Left ventricle myocardium inferior (tissue), 1 donor: ENCODE measurements around the gene TMEM120B. TPM values are rescaled to one million over a fixed set of nuclear protein-coding genes. Genes with fewer than 3 reads are reported as not detected.
A peak's percentile ranks its signal among the peaks of the same experiment; 100 is the strongest.

ENCODE experiments used
- DNase-seq: peaks from one replicate; pipeline ENCODE4 v3.0.0-alpha.2; 2020
- H3K27ac ChIP-seq: fragments of 200-600 bp; replicated peaks from 2 replicates; pipeline ENCODE4 v1.8.0; 2021
- H3K27me3 ChIP-seq: fragments of 200-600 bp; 2 replicates; pipeline ENCODE4 v1.8.0; 2021; ENCODE audit warnings: low read depth
- H3K36me3 ChIP-seq: fragments of 200-600 bp; 2 replicates; pipeline ENCODE4 v1.8.0; 2021
- H3K4me1 ChIP-seq: fragments of 200-600 bp; 2 replicates; pipeline ENCODE4 v1.8.0; 2021
- H3K4me3 ChIP-seq: fragments of 200-600 bp; 2 replicates; pipeline ENCODE4 v1.8.0; 2021; ENCODE audit warnings: mild to moderate bottlenecking, moderate library complexity
- H3K9me3 ChIP-seq: fragments of 200-600 bp; replicated peaks from 2 replicates; pipeline ENCODE4 v1.8.0; 2021
- CTCF ChIP-seq: fragments of 200-600 bp; IDR thresholded peaks from 2 replicates; pipeline ENCODE4 v1.8.0; 2021; ENCODE audit warnings: antibody characterized with exemption, mild to moderate bottlenecking, borderline replicate concordance
- intact Hi-C: fragments of 100-400 bp; cut with micrococcal nuclease; formaldehyde crosslinking; loops from one replicate; pipeline ENCODE4 v1.11.0; 2022
- total RNA-seq: library from RNA; stranded (reverse); fragmentation: NEBNext Ultra II Directional; extraction: Animal tissue kit (Norgen Biotek cat#: 25700); gene quantifications from one replicate; pipeline ENCODE4 v1.2.1, GENCODE V29; 2021
- donor health status: DM: no; HTN: yes; CAD: no; lungs with severe emphysema.

TMEM120B gene
- total RNA-seq, 1 donor from 2014 or later, result 9.2 TPM

GRCh38 chr12:121781998-121782979 lies 69.7 kb downstream of the TMEM120B start:
- Histone ChIP-seq H3K4me1 (peaks cover 38% of the 10 kb centered on the region), H3K9me3 (no peaks in the 10 kb centered on the region), H3K27ac (peak overlapping the region; percentile 68), H3K27me3 (no peaks in the 10 kb centered on the region), H3K4me3 (peak overlapping the region; percentile 14), H3K36me3 (peaks cover 17% of the 10 kb centered on the region)
- no peak for TF ChIP-seq CTCF
- intact Hi-C loops, result no loop called here
- no peak for DNase-seq

DNA sequence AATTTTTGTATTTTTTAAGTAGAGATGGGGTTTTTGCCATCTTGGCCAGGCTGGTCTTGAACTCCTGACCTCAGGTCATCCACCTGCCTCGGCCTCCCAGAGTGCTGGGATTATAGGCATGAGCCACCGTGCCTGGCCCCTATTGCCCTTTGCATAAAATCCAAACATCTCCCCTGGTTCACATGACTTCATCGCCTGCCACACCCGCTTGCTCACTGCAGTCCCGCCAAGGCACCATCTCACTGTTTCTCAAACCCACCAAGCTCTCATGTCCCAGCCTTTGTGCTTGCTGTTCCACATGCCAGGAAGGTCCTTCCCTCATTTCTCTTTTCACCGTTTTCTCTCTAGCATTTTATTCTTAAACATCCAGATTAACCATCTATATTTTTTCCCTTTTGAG lies 71.2 kb downstream of the TMEM120B start:
- no peak for DNase-seq
- Histone ChIP-seq H3K9me3 (no peaks in the 10 kb centered on the region), H3K4me1 (peaks cover 53% of the 10 kb centered on the region), H3K27ac (no peak overlapping the region), H3K4me3 (no peak overlapping the region), H3K27me3 (no peaks in the 10 kb centered on the region), H3K36me3 (peaks cover 16% of the 10 kb centered on the region)
- intact Hi-C loops, result no loop called here
- TF ChIP-seq CTCF, result no peak

GRCh38 chr12:121784460-121784859 lies 71.9 kb downstream of the TMEM120B start:
- H3K4me3 ChIP-seq, result no peak overlapping the region
- intact Hi-C loops, result no loop called here
- peaks cover 60% of the 10 kb centered on the region for H3K4me1 ChIP-seq

DNA sequence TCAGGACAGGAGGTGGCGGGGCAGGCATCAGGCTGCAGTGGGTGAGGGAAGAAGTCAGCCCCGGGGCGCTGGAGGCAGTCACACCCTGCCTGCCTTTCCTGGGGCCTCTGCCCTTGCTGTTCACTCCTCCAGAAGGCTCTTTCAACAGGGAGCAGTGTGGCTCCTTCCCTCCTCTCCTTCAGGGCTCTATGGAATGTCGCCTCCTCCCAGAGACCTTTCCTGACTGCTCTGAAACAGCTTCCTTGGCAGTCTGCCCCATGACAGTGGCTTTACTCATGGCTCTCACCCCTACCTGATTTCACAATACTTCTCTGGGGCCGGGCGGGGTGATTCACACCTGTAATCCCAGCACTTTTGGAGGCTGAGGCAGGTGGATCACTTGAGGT lies 73.9 kb downstream of the TMEM120B start:
- H3K9me3 ChIP-seq, result no peaks in the 10 kb centered on the region
- peaks cover 71% of the 10 kb centered on the region for H3K4me1 ChIP-seq
- H3K27ac ChIP-seq, result peak overlapping the region; percentile 86
- TF ChIP-seq CTCF, result no peak
- DNase-seq, result no peak
- intact Hi-C loops, result no loop called here
- no peak overlapping the region for H3K4me3 ChIP-seq
- no peaks in the 10 kb centered on the region for H3K27me3 ChIP-seq
- no peaks in the 10 kb centered on the region for H3K36me3 ChIP-seq

More at GRCh38 chr12:121784460-121784859, 71.9 kb downstream of the TMEM120B start:
- DNase-seq, result no peak
- no peak for TF ChIP-seq CTCF
- no peaks in the 10 kb centered on the region for H3K9me3 ChIP-seq
- H3K27ac ChIP-seq, result no peak overlapping the region
- no peaks in the 10 kb centered on the region for H3K27me3 ChIP-seq
- H3K36me3 ChIP-seq, result peaks cover 9% of the 10 kb centered on the region

- intact Hi-C loops, result no loop called here
- H3K9me3 ChIP-seq, result no peaks in the 10 kb centered on the region
- no peaks in the 10 kb centered on the region for H3K27me3 ChIP-seq
- H3K4me3 ChIP-seq, result no peak overlapping the region
- peaks cover 71% of the 10 kb centered on the region for H3K4me1 ChIP-seq
- H3K36me3 ChIP-seq, result no peaks in the 10 kb centered on the region
- no peak for DNase-seq
- peak overlapping the region; percentile 86 for H3K27ac ChIP-seq
- TF ChIP-seq CTCF, result no peak
These were observed 74.8 kb downstream of the TMEM120B start for GRCh38 chr12:121787063-121788025.
